ENCODE results near the gene RPS21. TPM values are rescaled to one million over a fixed set of nuclear protein-coding genes. Genes with fewer than 3 reads are reported as not detected.

RPS21 gene
- total and polyA plus RNA-seq, 12 donors = 512 to 4,111 (median 619) TPM

DNA sequence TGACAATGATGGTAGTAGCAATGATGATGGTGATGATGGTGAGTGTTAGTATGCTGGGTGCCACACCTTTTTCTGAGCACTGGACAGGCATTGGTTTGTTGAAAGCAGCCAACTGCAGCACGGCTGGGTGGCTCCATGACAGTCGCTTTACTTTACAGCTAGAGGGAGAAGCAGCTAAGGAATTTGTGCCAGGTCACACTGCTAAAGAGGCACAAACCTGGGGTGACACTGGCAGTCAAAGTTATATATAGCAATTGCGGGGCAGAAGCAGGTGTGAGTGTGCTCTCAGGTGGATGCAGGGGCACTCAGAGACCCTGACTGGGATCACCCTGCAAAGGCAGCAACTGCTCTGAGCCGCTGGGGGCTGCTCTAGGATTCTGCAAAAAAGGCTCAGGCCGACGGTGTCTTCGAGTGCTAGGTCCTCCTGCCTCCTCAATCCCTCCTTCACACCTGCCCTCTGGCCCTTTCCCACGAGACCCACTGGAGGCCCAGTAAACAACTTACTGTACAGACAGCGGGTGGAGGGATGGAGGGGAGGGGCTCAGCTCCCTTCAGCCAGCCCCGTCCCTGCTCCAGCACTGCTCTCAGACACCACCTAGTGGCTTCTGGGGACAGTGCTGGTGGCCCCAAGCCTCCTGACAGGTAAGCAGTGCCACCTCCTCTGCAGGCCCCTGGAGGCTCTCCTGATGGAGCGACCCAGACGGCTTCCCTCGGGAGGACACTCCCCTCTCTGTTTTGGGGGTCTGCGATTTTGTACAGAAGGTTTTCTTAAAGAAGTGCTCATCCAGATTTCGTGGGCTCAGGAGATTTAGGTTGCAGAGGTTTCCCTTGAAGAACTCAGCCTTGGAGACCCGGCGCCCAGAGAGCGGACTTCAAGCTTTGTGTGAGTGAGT, 4.4 kb upstream of the RPS21 start:
- peaks cover 10 to 70% (median 46%) of the 10 kb centered on the region in 9 donors for H3K4me1 ChIP-seq
- no peaks in the 10 kb centered on the region for H3K9me3 ChIP-seq
- H3K27me3 ChIP-seq = no peaks in the 10 kb centered on the region
- peak; percentile 55 to 71 (median 62) for ATAC-seq
- WGBS, 2 donors = 37 to 41% methylated on average over 18 of the region's 18 CpGs
- peak overlapping the region in 1 of 10 donors; percentile 4 for H3K4me3 ChIP-seq
- peak; percentile 89 to 97 (median 94) for TF ChIP-seq CTCF (IDR thresholded peaks at IDR 0.05)
- DNase-seq = peak; percentile 75 to 76
- peaks cover 0 to 5% (median 0%) of the 10 kb centered on the region in 9 donors for H3K36me3 ChIP-seq
- intact Hi-C loops (cut with DNase I) = loop anchor here in 6 of 10 donors (1.0 to 10.0 kb wide), 7 partner anchors 30 to 368 kb away; partner anchors contain the start of genes ADRM1 (in 6 of the 6) and MTG2 (in 2 of the 6)
- H3K27ac ChIP-seq = peak overlapping the region in 8 of 10 donors; percentile 4 to 85 (median 40)

GRCh38 chr20:62387219-62387913, 463 bp downstream of the RPS21 start:
- H3K4me3 ChIP-seq = peak overlapping the region; percentile 76 to 100 (median 92)
- WGBS, 2 donors = 4 to 7% methylated on average over 27 to 47 of the region's 47 CpGs
- intact Hi-C loops (cut with DNase I) = loop anchor here in 7 of 10 donors (2.0 to 10.0 kb wide), 5 partner anchors 85 to 373 kb away; partner anchors contain the start of genes ADRM1 (in 3 of the 7) and MTG2 (in 2 of the 7)
- H3K27me3 ChIP-seq = no peaks in the 10 kb centered on the region
- ATAC-seq = no peak
- peaks cover 8 to 40% (median 27%) of the 10 kb centered on the region in 9 donors for H3K4me1 ChIP-seq
- no peak for DNase-seq
- H3K36me3 ChIP-seq = peaks cover 0 to 50% (median 18%) of the 10 kb centered on the region in 9 donors
- peak overlapping the region; percentile 79 to 99 (median 96) for H3K27ac ChIP-seq
- TF ChIP-seq CTCF (IDR thresholded peaks at IDR 0.05) = no peak
- H3K9me3 ChIP-seq = no peaks in the 10 kb centered on the region

DNA sequence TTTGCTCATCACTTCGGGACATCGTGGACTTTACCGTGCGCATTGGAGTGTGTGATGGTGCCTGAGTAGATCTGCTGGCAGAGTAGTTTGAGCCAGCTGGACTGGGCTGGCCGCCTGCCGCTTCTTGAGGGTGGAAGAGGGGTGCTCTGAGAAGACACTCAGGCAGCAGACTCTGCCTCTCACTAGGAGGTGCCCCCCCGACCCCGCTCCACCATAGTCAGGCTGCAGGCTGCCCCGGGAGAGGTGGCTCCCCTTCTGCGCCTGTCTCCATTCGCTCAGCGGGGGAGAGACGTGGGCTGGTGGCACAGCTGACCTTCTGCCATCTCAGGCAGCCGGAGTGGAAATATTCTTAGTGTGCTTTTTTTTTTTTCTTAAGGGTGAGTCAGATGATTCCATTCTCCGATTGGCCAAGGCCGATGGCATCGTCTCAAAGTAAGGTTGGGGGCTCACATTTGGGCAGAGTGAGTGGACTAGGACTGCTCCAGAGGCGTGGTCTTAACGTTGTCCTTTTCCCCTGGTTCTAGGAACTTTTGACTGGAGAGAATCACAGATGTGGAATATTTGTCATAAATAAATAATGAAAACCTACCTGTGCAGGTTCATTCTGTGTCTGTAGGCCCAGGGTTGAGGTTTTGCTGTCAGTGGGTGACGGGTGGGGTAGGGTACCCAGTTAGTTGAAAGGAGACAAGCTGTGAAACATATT, 1.2 kb downstream of the RPS21 start:
- Histone ChIP-seq H3K4me3 (peak overlapping the region; percentile 76 to 100 (median 92)), H3K27me3 (no peaks in the 10 kb centered on the region), H3K4me1 (peaks cover 6 to 32% (median 24%) of the 10 kb centered on the region in 9 donors), H3K36me3 (peaks cover 0 to 57% (median 18%) of the 10 kb centered on the region in 9 donors), H3K9me3 (no peaks in the 10 kb centered on the region), H3K27ac (peak overlapping the region in 4 of 10 donors; percentile 93 to 99 (median 98))
- ATAC-seq (no peak), DNase-seq (no peak)
- WGBS, 2 donors = 74 to 75% methylated on average over 20 of the region's 20 CpGs
- intact Hi-C loops (cut with DNase I) = loop anchor here in 7 of 10 donors (2.0 to 10.0 kb wide), 5 partner anchors 85 to 373 kb away; partner anchors contain the start of genes ADRM1 (in 3 of the 7) and MTG2 (in 2 of the 7)
- TF ChIP-seq CTCF (IDR thresholded peaks at IDR 0.05) = no peak

Measured in heart right ventricle (tissue), 16 donors.